Measurements from ENCODE around the gene CCDC39.

CCDC39 gene

DNA sequence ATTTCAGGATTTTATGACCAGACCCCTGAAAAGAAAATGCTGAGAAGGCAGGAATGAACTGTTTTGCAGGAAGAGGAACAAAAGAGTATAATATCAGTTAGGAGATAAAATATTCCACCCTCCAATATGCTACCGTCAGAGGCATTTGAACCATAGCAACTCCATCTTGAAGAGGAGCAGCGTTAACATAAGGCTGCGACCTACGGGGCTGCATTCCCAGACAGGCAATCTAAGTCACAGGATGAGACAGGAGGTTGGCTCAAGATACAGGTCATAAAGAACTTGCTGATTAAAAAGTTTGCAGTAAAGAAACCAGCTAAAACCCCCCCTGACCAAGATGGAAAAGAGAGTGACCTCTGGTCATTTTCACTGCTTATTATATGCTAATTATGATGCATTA lies 22.9 kb downstream of the CCDC39 start:
- Histone ChIP-seq H3K4me1 (ENCODE audit: low read depth, poor library complexity, severe bottlenecking) (no peaks in the 10 kb centered on the region), H3K9ac (no peak overlapping the region), H3K4me3 (IDR thresholded peaks at IDR 0.05; ENCODE audit: insufficient read depth, low read depth, low read length) (no peak overlapping the region), H3K79me2 (ENCODE audit: insufficient read depth, low read depth) (no peaks in the 10 kb centered on the region), H4K20me1 (ENCODE audit: insufficient read depth) (no peaks in the 10 kb centered on the region), H2AFZ (ENCODE audit: low read depth) (no peak overlapping the region), H3K36me3 (ENCODE audit: insufficient read depth) (no peaks in the 10 kb centered on the region), H3K27ac (no peak overlapping the region), H3K4me2 (no peak overlapping the region), H3K27me3 (ENCODE audit: insufficient read depth, low read depth) (no peaks in the 10 kb centered on the region)
- TF ChIP-seq, protein P1, sequence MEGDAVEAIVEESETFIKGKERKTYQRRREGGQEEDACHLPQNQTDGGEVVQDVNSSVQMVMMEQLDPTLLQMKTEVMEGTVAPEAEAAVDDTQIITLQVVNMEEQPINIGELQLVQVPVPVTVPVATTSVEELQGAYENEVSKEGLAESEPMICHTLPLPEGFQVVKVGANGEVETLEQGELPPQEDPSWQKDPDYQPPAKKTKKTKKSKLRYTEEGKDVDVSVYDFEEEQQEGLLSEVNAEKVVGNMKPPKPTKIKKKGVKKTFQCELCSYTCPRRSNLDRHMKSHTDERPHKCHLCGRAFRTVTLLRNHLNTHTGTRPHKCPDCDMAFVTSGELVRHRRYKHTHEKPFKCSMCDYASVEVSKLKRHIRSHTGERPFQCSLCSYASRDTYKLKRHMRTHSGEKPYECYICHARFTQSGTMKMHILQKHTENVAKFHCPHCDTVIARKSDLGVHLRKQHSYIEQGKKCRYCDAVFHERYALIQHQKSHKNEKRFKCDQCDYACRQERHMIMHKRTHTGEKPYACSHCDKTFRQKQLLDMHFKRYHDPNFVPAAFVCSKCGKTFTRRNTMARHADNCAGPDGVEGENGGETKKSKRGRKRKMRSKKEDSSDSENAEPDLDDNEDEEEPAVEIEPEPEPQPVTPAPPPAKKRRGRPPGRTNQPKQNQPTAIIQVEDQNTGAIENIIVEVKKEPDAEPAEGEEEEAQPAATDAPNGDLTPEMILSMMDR (conservative IDR thresholded peaks at IDR 0.05; ENCODE audit: low read depth, low read length) = no peak

DNA sequence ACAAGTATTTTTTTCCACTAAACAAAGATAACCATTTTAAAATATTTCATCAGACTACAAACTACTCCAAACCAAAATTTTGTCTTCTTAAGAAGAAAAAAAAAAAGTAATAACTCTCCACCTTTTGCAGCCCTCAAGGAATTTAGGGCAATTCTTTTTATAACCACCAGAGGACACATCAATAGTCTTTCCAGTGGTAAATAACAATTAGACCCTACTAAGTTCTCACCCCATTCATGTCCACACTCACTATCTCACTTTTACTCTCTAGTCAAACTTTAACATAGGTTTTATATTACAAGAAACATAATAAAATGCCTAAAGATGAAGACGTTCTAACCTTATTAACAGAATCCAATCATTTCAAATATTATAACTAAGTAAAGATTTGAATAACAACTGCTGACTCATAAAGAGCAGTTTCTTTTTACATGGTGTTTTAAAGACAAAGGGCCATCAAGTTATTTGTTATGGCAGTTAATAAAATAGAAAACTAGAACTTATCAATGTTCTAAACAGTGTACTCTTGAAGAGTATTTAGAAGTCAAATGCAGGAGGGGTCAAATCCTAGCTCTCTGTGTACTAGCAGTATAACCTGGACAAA lies 33.0 kb downstream of the CCDC39 start:
- Histone ChIP-seq H4K20me1 (ENCODE audit: insufficient read depth) (no peaks in the 10 kb centered on the region), H3K36me3 (ENCODE audit: insufficient read depth) (no peaks in the 10 kb centered on the region), H3K79me2 (ENCODE audit: insufficient read depth, low read depth) (no peaks in the 10 kb centered on the region), H3K4me1 (ENCODE audit: low read depth, poor library complexity, severe bottlenecking) (no peaks in the 10 kb centered on the region), H3K4me2 (no peak overlapping the region), H3K9ac (no peak overlapping the region), H3K4me3 (IDR thresholded peaks at IDR 0.05; ENCODE audit: insufficient read depth, low read depth, low read length) (no peak overlapping the region), H3K27me3 (ENCODE audit: insufficient read depth, low read depth) (no peaks in the 10 kb centered on the region), H2AFZ (ENCODE audit: low read depth) (no peak overlapping the region), H3K27ac (no peak overlapping the region)
- TF ChIP-seq, protein P1 (conservative IDR thresholded peaks at IDR 0.05; ENCODE audit: low read depth, low read length) = peak; percentile 52

DNA sequence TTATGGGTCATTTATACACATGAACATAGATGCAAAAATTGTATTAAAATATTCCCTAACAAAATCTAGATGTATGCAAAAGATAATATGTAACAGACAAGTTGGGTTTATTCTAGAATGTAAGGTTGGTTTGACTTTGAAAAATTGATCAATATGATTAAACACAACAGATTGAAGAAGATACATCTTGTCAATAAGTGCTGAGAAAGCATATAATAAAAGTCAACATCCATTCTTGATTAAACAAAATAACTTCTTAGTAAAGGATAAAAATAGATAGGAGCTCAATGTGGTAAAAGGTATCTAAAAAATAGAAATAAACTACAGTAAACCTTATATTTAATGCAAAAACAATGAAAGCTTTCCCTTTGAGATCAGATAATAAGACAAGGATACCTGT lies 38.3 kb downstream of the CCDC39 start:
- H3K9ac ChIP-seq = no peak overlapping the region
- H2AFZ ChIP-seq (ENCODE audit: low read depth) = no peak overlapping the region
- H4K20me1 ChIP-seq (ENCODE audit: insufficient read depth) = no peaks in the 10 kb centered on the region
- H3K4me3 ChIP-seq (IDR thresholded peaks at IDR 0.05; ENCODE audit: insufficient read depth, low read depth, low read length) = no peak overlapping the region
- H3K4me1 ChIP-seq (ENCODE audit: low read depth, poor library complexity, severe bottlenecking) = no peaks in the 10 kb centered on the region
- no peaks in the 10 kb centered on the region for H3K79me2 ChIP-seq (ENCODE audit: insufficient read depth, low read depth)
- H3K27me3 ChIP-seq (ENCODE audit: insufficient read depth, low read depth) = no peaks in the 10 kb centered on the region
- H3K36me3 ChIP-seq (ENCODE audit: insufficient read depth) = no peaks in the 10 kb centered on the region
- no peak overlapping the region for H3K27ac ChIP-seq
- TF ChIP-seq, protein P1 (conservative IDR thresholded peaks at IDR 0.05; ENCODE audit: low read depth, low read length) = no peak
- no peak overlapping the region for H3K4me2 ChIP-seq

DNA sequence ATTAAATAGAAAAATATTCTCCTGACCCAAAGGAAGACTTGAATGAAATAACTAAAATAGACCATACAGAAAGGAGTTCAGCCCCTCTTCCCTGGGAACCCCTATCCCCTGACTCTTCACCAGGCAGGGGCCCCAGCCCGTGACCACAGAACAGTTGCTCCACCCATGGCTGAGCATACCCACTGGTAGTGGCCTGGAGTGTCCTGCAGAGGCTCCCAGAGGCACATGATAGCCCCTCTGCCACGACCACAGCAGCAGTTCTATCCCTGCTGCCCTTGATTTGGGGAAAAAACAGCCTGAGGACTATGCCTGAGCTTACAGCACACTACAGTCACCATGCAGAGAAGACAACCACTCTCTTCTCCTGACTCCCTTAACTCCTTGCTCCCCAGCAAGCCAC lies 45.6 kb downstream of the CCDC39 start:
- H3K4me3 ChIP-seq (IDR thresholded peaks at IDR 0.05; ENCODE audit: insufficient read depth, low read depth, low read length) = no peak overlapping the region
- H3K79me2 ChIP-seq (ENCODE audit: insufficient read depth, low read depth) = no peaks in the 10 kb centered on the region
- H2AFZ ChIP-seq (ENCODE audit: low read depth) = no peak overlapping the region
- no peak overlapping the region for H3K27ac ChIP-seq
- no peak overlapping the region for H3K4me2 ChIP-seq
- H3K4me1 ChIP-seq (ENCODE audit: low read depth, poor library complexity, severe bottlenecking) = no peaks in the 10 kb centered on the region
- TF ChIP-seq, protein P1 (conservative IDR thresholded peaks at IDR 0.05; ENCODE audit: low read depth, low read length) = no peak
- H3K9ac ChIP-seq = no peak overlapping the region
- H3K36me3 ChIP-seq (ENCODE audit: insufficient read depth) = no peaks in the 10 kb centered on the region
- H3K27me3 ChIP-seq (ENCODE audit: insufficient read depth, low read depth) = no peaks in the 10 kb centered on the region
- H4K20me1 ChIP-seq (ENCODE audit: insufficient read depth) = no peaks in the 10 kb centered on the region
